NCI-H1694 treated with DMSO at 0.1 percent for 48 hours (cell line): Measurements from ENCODE around the gene PCDHGB2.
"Not testable (repeated sequence)": the region's sequence is repeated elsewhere in the genome, so short reads cannot be mapped to it uniquely, and the experiment has no call there.

Source experiments
- DNase-seq: peaks from one replicate; lab custom pipeline; 2025; lab: John Stamatoyannopoulos, UW

The PCDHGB2 gene

GRCh38 chr5:141349917-141350619, 9.7 kb upstream of the PCDHGB2 start, which contains the start of gene PCDHGB1:
TSS of gene PCDHGB1 (plus strand) at chr5:141350099. CDS start at chr5:141350261, 162 bp downstream.
- DNase-seq, result peak; percentile 41

GRCh38 chr5:141351591-141351990, 8.2 kb upstream of the PCDHGB2 start:
- no peak for DNase-seq

- no peak for DNase-seq
Measured at GRCh38 chr5:141354900-141355469, 4.8 kb upstream of the PCDHGB2 start, which contains the start of gene PCDHGA4. TSS of gene PCDHGA4 (plus strand) at chr5:141355021. CDS start at chr5:141355108, 87 bp downstream.

GRCh38 chr5:141355641-141356040, 4.2 kb upstream of the PCDHGB2 start:
- DNase-seq, result no peak

- no peak for DNase-seq
Measured at GRCh38 chr5:141356133-141356532, 3.7 kb upstream of the PCDHGB2 start.

- DNase-seq, result no peak
Measured at GRCh38 chr5:141356950-141357349, 2.8 kb upstream of the PCDHGB2 start.

GRCh38 chr5:141360685-141361084, 891 bp downstream of the PCDHGB2 start:
- DNase-seq, result no peak

- no peak for DNase-seq
Measured at GRCh38 chr5:141362719-141363118, 2.9 kb downstream of the PCDHGB2 start.

- no peak for DNase-seq
Measured at GRCh38 chr5:141363952-141364660, 4.3 kb downstream of the PCDHGB2 start, which contains the start of gene PCDHGA5. TSS of gene PCDHGA5 (plus strand) at chr5:141364162. CDS start at chr5:141364331, 169 bp downstream.

- DNase-seq, result no peak
Measured at GRCh38 chr5:141366016-141366896, 6.5 kb downstream of the PCDHGB2 start.

GRCh38 chr5:141369994-141370848, 10.4 kb downstream of the PCDHGB2 start, which contains the start of gene PCDHGB3:
TSS of gene PCDHGB3 (plus strand) at chr5:141370242. CDS start at chr5:141370395, 153 bp downstream.
- DNase-seq, result no peak

GRCh38 chr5:141371572-141372475, 12.0 kb downstream of the PCDHGB2 start:
- no peak for DNase-seq

- DNase-seq, result no peak
Measured at GRCh38 chr5:141373673-141374317, 14.0 kb downstream of the PCDHGB2 start, which contains the start of gene PCDHGA6. TSS of gene PCDHGA6 (plus strand) at chr5:141373891. CDS start at chr5:141374084, 193 bp downstream.

GRCh38 chr5:141374627-141375026, 14.8 kb downstream of the PCDHGB2 start:
- DNase-seq, result no peak

GRCh38 chr5:141375444-141376155, 15.8 kb downstream of the PCDHGB2 start:
- not testable (repeated sequence) for DNase-seq

GRCh38 chr5:141382469-141383294, 22.9 kb downstream of the PCDHGB2 start, which contains the start of gene PCDHGA7:
TSS of gene PCDHGA7 (plus strand) at chr5:141382742. CDS start at chr5:141382900, 158 bp downstream.
- no peak for DNase-seq

- DNase-seq, result no peak
Measured at GRCh38 chr5:141383345-141383744, 23.6 kb downstream of the PCDHGB2 start.
